ENCODE results near the gene NDRG4. TPM values are rescaled to one million over a fixed set of nuclear protein-coding genes. Genes with fewer than 3 reads are reported as not detected.

NDRG4 gene, protein sequence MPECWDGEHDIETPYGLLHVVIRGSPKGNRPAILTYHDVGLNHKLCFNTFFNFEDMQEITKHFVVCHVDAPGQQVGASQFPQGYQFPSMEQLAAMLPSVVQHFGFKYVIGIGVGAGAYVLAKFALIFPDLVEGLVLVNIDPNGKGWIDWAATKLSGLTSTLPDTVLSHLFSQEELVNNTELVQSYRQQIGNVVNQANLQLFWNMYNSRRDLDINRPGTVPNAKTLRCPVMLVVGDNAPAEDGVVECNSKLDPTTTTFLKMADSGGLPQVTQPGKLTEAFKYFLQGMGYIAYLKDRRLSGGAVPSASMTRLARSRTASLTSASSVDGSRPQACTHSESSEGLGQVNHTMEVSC
- 10 to 100 TPM in 1 of 7 donors, 1 to 10 TPM in 6; 1.6 to 10.5 (median 2.6) TPM for total RNA-seq
- polyA plus RNA-seq: 1 to 10 TPM; 3.7 to 5.5 TPM
- long read RNA-seq, donor 1, partial matches to known transcripts: 1 of 8 reads
- long read RNA-seq, donor 1, other reads (novel, unspliced or antisense): 3 of 8 reads
- long read RNA-seq, donor 2, transcript NDRG4-219 (1 exons, 2,700 nt): major isoform, 8 of 9 reads
- long read RNA-seq, donor 2, partial matches to known transcripts: 0 of 9 reads
- long read RNA-seq, donor 2, other reads (novel, unspliced or antisense): 0 of 9 reads
- long read RNA-seq, donor 3, transcript NDRG4-219 (1 exons, 2,700 nt): major isoform, 6 of 18 reads
- long read RNA-seq, donor 3, partial matches to known transcripts: 0 of 18 reads
- long read RNA-seq, donor 3, other reads (novel, unspliced or antisense): 5 of 18 reads

DNA sequence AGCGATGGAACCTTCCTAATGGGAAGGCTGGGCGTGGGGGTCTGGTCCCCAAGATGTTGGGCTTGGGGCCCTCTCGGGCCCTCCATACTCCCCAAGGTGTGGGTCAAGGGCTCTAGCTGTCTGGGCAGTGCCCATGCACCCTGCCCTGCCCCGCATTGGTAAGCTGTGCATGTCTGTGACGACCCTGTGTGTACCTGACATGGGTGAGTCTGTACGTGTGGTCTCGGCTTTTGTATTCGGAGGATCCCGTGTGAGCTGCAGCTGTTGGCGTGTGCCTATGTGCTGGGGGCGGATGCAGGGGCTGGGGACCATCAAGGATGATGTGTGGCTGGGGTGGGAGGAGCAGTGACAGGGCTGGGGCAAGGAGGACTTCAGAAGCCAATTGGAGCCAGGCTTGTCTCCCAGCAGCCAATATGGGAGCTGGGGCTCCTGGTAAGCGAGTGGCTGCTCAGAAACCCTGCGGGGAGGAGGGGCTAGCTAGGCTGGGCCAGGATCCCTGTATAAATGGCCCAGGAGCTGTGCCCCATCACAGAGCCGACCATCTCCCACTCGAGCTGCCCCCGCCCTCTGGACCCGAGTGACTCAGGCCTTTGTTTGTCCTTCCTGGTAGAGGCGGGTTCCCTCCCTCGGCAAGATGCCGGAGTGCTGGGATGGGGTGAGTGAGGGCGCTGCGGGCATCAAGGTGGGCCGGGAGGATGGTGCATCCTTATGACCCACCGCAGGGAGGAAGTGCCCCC lies at the start of gene NDRG4:
NDRG4 (plus strand) TSS at position 529 of the 737 bp plus-strand sequence; CDS start at position 635, 106 bp downstream.
- DNase-seq: peak in 2 of 5 donors; percentile 39 to 50
- 14 to 40% (median 18%) methylated on average over 20 to 24 of the region's 24 CpGs for WGBS, 3 donors

DNA sequence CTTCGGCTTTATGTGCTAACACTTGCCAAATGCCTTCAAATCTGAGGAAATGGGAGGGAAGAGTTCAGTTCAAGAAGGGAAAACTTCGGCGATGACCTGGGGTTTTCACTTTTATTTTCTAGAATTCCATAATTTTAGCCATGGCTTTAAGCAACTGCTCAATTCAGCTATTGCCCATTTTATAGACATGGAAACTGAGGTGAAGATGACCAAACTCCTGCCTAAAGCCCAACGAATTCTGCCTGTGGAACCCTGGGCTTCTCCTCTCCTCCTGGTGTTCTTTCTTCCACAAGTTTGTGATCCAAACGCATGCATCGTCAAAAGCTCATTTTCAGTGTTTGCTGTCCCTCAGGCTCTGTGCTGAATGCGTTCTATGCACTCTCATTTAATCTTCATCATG lies 49.4 kb upstream of the NDRG4 start:
- intact Hi-C loops (cut with DNase I): no loop called here
- no peak overlapping the region for H3K27ac ChIP-seq
- H3K27me3 ChIP-seq: no peaks in the 10 kb centered on the region
- no peak for DNase-seq
- 80 to 82% (median 81%) methylated on average over 7 of the region's 7 CpGs for WGBS, 3 donors
- no peaks in the 10 kb centered on the region for H3K9me3 ChIP-seq
- H3K4me3 ChIP-seq: no peak overlapping the region
- H3K4me1 ChIP-seq (ENCODE audit: insufficient read depth): no peaks in the 10 kb centered on the region
- TF ChIP-seq EP300 (IDR thresholded peaks at IDR 0.05) (no peak), POLR2A (IDR thresholded peaks at IDR 0.05) (no peak)
- TF ChIP-seq, protein P1, sequence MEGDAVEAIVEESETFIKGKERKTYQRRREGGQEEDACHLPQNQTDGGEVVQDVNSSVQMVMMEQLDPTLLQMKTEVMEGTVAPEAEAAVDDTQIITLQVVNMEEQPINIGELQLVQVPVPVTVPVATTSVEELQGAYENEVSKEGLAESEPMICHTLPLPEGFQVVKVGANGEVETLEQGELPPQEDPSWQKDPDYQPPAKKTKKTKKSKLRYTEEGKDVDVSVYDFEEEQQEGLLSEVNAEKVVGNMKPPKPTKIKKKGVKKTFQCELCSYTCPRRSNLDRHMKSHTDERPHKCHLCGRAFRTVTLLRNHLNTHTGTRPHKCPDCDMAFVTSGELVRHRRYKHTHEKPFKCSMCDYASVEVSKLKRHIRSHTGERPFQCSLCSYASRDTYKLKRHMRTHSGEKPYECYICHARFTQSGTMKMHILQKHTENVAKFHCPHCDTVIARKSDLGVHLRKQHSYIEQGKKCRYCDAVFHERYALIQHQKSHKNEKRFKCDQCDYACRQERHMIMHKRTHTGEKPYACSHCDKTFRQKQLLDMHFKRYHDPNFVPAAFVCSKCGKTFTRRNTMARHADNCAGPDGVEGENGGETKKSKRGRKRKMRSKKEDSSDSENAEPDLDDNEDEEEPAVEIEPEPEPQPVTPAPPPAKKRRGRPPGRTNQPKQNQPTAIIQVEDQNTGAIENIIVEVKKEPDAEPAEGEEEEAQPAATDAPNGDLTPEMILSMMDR (IDR thresholded peaks at IDR 0.05): no peak
- H3K36me3 ChIP-seq: no peaks in the 10 kb centered on the region

More for the DNA sequence above, at the start of gene NDRG4:
- intact Hi-C loops (cut with DNase I): loop anchor here in 3 of 4 donors (10.0 kb wide), 3 partner anchors 165 to 935 kb away; partner anchors contain the start of gene MMP15 (in 1 of the 3)
- Histone ChIP-seq H3K27ac (no peak within 1 kb of the TSS), H3K9me3 (no peaks in the 10 kb centered on the region), H3K27me3 (no peaks in the 10 kb centered on the region), H3K36me3 (no peaks in the 10 kb centered on the region), H3K4me1 (ENCODE audit: insufficient read depth) (peaks cover 6% of the 10 kb centered on the region), H3K4me3 (peak within 1 kb of the TSS; percentile 28)
- TF ChIP-seq EP300 (IDR thresholded peaks at IDR 0.05): no peak
- TF ChIP-seq, protein P1 (IDR thresholded peaks at IDR 0.05): no peak
- TF ChIP-seq POLR2A (IDR thresholded peaks at IDR 0.05): no peak

DNA sequence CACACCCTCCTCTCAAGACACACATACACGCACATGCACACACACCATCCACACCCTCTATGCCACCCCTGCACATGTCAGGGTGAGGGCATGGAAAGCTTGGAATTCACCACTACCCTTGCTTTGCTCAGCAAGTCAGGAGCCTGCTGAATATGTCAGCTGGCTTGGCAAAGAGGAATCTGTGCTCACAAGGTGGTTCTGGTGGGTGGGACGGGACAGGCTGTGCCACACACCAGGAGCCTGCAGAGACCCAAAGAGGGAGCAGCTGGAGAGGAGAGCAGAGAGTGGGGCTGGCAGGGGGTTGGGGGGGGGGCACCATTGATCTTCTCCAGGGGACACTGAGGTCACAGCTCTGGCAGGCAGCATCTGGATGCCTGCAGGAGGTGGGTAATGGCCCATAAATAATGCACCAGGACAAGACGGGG lies 48.7 kb upstream of the NDRG4 start:
- no peak for TF ChIP-seq POLR2A (IDR thresholded peaks at IDR 0.05)
- TF ChIP-seq EP300 (IDR thresholded peaks at IDR 0.05): no peak
- TF ChIP-seq, protein P1 (IDR thresholded peaks at IDR 0.05): no peak
- H3K27me3 ChIP-seq: no peaks in the 10 kb centered on the region
- 40 to 57% (median 49%) methylated on average over 3 of the region's 3 CpGs for WGBS, 3 donors
- no peak overlapping the region for H3K27ac ChIP-seq
- no peak for DNase-seq
- no peaks in the 10 kb centered on the region for H3K9me3 ChIP-seq
- H3K4me1 ChIP-seq (ENCODE audit: insufficient read depth): no peaks in the 10 kb centered on the region
- no peaks in the 10 kb centered on the region for H3K36me3 ChIP-seq
- intact Hi-C loops (cut with DNase I): no loop called here
- no peak overlapping the region for H3K4me3 ChIP-seq

DNA sequence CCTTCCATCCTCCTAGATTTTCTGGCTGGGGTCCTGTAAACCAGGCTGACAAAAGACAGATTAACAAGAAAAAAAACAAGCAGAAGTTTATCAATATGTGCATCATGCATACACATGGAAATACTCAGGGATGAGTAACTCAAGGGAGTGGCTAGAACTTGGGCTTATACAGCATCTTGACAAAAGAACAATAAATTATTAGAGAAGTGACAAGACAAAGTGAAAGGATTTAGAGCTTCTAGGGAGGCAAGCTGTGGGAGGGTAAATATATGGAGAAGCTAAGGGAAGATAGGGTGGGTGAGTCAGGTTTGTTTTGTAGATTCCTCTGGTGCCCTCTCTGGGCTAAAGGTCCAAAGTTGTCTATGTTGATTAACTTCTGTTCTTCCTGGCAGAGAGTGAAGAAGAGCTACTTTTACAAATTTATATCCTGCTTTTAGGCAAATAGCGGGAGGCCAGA lies 48.0 kb upstream of the NDRG4 start:
- H3K27ac ChIP-seq: no peak overlapping the region
- DNase-seq: no peak

More for the DNA sequence above, 48.0 kb upstream of the NDRG4 start:
- no peaks in the 10 kb centered on the region for H3K36me3 ChIP-seq
- H3K9me3 ChIP-seq: no peaks in the 10 kb centered on the region
- intact Hi-C loops (cut with DNase I): no loop called here
- 43 to 54% (median 50%) methylated on average over 1 of the region's 1 CpG for WGBS, 3 donors
- H3K27me3 ChIP-seq: no peaks in the 10 kb centered on the region
- no peak overlapping the region for H3K4me3 ChIP-seq
- TF ChIP-seq EP300 (IDR thresholded peaks at IDR 0.05): no peak
- H3K4me1 ChIP-seq (ENCODE audit: insufficient read depth): no peaks in the 10 kb centered on the region

All from ovary (tissue), 10 donors.